Stimulated activated CD4-positive, alpha-beta T cell treated with anti-CD3 and anti-CD28 coated beads, TNF-alpha, amount 100 ng/mL, for 1 hour (primary cell): Measurements from ENCODE around the gene CPA1.

ENCODE experiments used
- DNase-seq, 3 donors: peaks; one replicate each; pipeline ENCODE4 v3.0.0-alpha.2; 2020; ENCODE audit warnings: low read depth in 3 of 3, low spot score in 1 of 3

Gene CPA1

GRCh38 chr7:130353196-130353595 lies 27.1 kb upstream of the CPA1 start:
- no peak for DNase-seq

- DNase-seq, result no peak
Observed at GRCh38 chr7:130356121-130356875, 24.0 kb upstream of the CPA1 start.

- DNase-seq, result no peak
Observed at GRCh38 chr7:130356876-130357611, 23.2 kb upstream of the CPA1 start.

GRCh38 chr7:130358471-130358870 lies 21.8 kb upstream of the CPA1 start:
- no peak for DNase-seq

- DNase-seq, result no peak
Observed at GRCh38 chr7:130359276-130359857, 20.9 kb upstream of the CPA1 start.

- DNase-seq, result no peak
Observed at GRCh38 chr7:130360518-130360917, 19.8 kb upstream of the CPA1 start.

- no peak for DNase-seq
Observed at GRCh38 chr7:130361681-130362080, 18.6 kb upstream of the CPA1 start.

- DNase-seq, result no peak
Observed at GRCh38 chr7:130362251-130362816, 18.0 kb upstream of the CPA1 start.

- DNase-seq, result no peak
Observed at GRCh38 chr7:130363026-130363847, 17.1 kb upstream of the CPA1 start.

GRCh38 chr7:130364451-130364850 lies 15.8 kb upstream of the CPA1 start:
- DNase-seq, result no peak

GRCh38 chr7:130365088-130365487 lies 15.2 kb upstream of the CPA1 start:
- no peak for DNase-seq

GRCh38 chr7:130365511-130366441 lies 14.5 kb upstream of the CPA1 start:
- no peak for DNase-seq

GRCh38 chr7:130366564-130366963 lies 13.7 kb upstream of the CPA1 start:
- no peak for DNase-seq

GRCh38 chr7:130367088-130367755 lies 13.1 kb upstream of the CPA1 start:
- DNase-seq, result no peak

GRCh38 chr7:130367836-130368746 lies 12.2 kb upstream of the CPA1 start:
- DNase-seq, result no peak

- no peak for DNase-seq
Observed at GRCh38 chr7:130369110-130369711, 11.1 kb upstream of the CPA1 start.

GRCh38 chr7:130369831-130370550 lies 10.3 kb upstream of the CPA1 start:
- DNase-seq, result no peak
